Activated CD8-positive, alpha-beta memory T cell treated with anti-CD3 and anti-CD28 coated beads, Interleukin-2, amount 50 U/mL, for 24 hours (primary cell): ENCODE data around the gene GRIA1.

ENCODE experiments used
- DNase-seq: peaks from one replicate; pipeline ENCODE4 v3.0.0-alpha.2; 2020; ENCODE audit errors: extremely low read depth

The GRIA1 gene

DNA sequence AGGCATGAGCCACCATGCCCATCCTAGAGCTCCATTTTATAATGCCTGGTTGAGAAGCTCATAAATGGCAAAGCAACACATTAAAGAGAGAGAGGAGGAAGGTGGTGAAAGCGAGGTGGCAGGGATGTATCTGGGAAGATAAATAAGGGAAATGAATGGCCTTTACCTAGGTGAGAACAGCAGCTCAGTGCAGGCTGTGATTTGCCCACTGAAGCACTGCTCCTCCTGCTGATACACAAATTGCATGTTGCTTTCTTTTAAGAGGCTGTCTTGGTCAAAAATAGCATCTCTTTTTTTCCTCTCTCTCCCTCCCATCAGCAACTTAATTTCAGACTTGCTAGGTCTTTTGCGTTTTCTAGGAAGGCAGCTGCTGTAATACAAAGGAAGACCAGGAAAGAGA, 289.4 kb downstream of the GRIA1 start:
- no peak for DNase-seq

DNA sequence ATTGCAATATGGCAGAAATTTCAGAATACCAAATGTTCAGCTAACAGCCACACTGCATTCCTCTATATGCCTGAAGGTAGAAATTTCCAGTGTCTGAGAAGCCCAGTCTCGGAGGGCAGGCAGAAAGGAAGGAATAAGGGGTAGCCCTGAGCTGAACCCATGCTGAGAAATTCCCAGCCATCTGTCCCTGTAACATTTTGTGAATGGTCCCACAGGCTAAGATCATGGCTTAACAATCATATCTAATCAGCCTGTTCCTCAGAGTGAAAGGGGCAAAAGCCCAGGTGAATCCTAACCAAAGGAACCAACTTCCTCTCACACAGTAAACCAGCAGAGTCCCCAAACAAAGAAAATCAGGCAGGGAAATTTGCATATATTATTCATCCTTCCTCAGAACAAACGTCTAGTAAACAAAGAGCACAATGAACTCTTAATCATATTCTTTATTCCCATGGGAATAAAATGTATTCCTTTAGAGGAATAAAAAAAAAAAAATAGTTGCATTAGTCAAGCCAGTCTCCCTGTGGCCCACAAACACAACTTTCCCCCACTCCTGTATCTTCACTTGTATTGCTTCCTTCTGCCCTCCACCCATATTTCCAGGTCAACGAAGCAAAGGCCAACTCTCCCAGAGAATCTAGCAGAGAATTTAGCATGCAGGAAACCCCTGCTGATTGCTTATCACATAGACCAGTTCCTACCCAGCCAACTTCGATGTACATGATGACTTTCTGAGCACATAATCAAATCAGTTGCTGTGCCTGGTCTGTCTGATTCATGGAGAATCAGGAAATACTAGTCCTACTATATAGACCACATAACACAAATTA, 290.6 kb downstream of the GRIA1 start:
- no peak for DNase-seq

DNA sequence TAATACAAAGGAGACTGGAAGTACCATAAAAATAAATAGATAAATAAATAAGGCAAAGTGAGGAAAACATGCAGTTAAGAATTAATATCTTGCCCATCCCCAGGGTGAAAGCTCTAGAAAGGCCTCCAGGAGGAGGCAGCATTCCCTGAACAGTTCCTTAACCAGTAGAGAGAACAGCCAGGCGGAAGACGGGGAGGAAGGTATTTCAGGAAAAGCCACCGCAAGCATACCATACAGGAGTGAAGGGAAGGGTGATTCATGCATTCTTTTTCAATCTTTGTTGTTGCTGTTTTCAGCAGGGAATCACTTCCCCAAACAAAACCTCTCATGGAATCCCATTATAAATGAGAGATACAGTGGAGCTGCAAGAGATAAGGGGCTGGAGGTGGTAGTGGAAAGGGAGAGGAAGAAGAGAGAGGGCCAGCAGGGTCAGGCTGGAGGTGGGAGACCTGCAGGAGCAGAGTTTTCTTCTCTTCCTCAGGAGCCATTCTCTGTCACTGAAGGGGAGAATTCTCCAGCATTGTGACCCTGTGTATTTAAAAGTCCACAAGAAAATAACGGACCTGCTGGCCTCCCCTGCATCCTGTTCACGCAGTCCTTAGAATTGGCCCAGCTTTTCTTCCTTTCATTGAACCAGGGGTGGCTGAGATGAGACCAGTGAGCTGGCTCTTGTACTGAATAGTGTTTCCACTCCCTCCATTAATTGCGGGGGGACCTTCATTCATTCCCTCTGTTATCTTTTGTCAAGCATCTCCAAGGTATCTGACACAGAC, 292.3 kb downstream of the GRIA1 start:
- DNase-seq: no peak

DNA sequence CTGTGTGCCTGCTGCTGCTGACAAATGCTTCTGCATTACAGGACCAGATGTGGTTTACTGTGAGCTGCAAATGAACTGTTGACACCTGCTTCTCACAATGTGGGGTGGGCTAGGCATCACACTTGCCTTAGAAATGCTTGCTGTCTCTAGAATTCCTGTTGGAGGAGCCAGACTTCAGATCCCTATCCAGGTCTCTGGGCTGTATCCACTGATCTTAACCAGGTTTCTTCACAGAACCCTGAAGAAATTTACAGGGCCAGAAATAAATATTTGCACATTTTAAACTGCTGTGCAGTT, 292.8 kb downstream of the GRIA1 start:
- DNase-seq: no peak

DNA sequence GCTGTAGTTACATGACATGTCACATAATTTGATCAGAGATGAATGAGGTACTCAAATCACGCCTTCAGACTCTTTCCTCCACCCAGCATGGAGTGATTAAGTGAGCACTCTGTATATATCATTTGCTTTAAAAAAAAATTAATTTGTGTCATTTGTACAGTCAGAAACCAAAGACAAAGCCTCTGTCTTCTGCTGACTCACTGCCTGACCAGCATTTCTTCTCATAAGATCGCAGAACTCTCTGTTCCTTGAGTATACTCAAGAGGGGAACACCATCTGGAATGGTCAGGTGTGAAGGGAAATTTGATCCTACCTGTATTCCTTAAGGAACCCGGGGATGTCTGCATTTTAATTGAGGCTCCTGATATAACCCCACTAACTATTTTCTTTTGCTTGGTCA, 293.8 kb downstream of the GRIA1 start:
- no peak for DNase-seq

DNA sequence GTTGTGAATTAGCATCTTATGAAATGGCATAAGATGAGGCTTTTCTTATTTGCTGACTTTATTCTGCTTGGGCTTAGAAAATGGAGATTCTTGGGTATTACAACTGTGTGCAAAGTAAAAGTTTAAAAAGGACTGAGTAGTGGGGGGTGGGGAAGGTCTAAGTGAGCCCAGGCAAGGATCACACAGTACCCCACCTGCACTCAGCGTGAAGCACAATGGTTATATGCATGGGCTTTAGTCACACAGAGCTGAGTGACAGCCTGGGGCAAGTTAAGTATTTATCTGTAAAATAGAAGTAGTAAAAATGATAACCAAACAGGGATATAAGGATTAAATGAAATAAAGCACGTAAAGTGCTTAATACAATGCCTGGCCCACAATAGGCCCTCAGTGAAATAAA, 300.9 kb downstream of the GRIA1 start:
- no peak for DNase-seq

DNA sequence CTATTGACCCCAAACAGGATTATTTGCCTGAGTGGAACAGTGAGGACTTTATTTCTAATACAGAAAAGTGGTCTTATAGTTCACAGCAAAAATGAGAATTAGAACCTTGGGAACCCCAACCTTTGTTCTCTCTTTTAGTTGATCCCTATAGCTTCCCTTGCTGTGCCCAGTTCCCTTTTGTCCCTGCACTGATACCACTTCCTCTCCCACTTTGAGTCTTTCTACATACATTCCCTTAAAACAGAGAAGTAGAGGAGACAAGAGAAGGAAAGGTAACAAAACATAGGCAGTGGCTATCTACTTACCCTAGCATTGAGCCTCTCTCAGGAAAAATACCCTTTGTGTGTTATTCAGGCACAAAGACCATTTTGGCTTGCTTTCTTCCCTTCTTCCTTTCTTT, 301.8 kb downstream of the GRIA1 start:
- no peak for DNase-seq

DNA sequence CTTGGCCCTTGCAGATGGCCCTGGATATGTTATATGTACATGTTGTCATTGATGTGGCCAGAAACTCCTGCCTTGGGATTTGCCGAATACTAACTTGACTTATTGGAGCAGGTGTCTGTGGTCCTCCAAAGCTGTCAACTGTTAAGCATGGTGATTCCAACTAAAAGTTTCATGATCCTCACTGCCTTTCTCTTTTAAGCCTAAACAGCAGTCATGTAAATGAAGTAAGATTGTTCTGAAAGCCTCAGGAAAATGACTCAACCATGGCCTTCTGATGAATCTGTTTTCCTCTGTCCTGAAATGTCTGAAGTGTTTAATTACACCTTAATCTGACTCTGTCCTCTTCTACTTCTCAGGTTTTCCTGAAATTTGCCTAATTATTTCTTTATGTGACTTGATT, 303.2 kb downstream of the GRIA1 start:
- DNase-seq: no peak

DNA sequence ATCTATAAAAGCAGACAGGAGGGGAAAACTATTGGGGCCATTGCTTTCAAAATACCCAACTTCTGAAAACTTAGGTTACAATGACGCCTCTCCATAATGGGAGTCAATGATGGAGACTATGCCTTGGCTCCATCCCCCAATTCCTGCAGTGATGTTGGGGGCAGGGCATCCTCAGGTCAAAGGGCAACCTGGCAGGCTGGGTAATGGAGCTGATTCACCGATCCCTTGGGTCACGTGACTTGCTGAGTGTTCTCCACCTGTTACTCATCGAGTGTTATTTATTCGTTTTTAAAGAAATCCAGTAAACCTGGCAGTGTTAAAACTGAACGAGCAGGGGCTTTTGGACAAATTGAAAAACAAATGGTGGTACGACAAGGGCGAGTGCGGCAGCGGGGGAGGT, 303.9 kb downstream of the GRIA1 start:
- no peak for DNase-seq

DNA sequence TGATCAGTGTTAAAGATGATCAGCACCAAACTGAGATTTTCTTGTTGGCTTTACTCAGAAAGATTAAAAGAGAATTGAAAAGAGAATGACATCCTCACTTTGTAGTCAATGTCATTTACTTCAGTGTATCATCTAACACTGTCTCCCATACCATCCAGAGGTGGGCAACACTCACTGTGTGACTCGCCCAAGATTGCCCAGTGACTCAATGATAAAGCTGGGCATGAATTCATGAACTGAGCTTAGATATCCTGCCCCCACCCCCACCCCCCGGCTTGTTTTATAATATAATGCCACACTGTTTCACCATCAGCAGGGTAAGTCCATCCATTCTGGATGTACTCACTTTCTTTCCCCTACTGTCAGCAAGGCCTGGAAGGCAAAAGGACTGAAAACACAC, 306.1 kb downstream of the GRIA1 start:
- no peak for DNase-seq

DNA sequence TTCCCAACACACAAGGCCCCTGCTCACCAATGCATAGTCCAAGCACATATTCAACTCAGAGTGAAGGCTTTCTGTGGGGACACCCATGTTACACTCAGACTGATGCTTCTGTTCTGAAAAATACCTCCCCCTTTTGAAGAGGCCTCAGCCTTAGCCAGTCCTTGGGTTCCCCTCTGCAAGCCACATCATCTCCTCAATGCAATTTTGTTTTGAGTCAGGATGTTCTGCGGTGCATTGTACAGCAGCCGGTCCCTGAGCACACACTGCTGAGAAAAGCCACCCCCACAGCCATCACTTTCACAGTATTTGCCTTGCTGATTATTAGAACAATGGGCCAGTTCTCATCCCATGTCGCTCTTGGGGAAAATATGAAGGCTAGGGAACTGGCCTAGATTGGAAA, 307.0 kb downstream of the GRIA1 start:
- no peak for DNase-seq

DNA sequence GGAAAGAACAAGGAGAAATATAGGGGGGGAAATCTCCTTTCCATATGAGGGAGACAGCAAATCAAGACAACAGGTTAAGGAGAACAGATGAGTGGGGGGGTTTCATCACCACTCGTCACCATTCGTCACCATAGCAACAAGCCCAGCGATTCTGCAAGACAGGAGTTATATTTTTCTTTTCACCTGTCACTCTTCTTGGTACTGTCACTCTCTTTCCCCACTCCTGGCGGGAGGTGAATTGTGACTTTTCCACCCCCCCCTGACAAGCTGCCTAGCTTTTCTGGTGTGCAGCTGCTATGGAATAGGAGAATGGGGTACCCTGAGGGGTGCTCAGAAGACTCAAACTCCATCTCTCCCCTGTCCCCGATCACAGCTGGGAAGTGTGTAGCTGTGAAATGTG, 308.4 kb downstream of the GRIA1 start:
- DNase-seq: no peak

DNA sequence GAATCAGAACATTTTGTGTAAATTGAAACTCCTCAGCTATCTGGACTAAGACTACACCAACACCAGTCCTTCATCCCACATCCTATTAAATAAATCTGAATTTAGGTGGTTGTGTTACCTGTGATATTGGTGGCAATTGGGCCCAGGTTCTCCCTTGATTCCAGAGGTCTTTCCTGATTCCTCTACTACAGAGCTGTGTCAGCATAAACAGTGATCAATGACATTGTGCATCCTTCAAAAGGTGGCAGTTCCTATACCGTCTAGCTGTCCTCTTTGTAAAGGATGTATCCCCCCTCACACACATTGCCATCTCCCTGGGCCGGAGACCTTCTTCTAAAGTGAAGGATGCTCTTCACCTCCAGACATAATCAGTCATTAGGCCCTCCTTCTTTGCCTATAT, 309.0 kb downstream of the GRIA1 start:
- no peak for DNase-seq

DNA sequence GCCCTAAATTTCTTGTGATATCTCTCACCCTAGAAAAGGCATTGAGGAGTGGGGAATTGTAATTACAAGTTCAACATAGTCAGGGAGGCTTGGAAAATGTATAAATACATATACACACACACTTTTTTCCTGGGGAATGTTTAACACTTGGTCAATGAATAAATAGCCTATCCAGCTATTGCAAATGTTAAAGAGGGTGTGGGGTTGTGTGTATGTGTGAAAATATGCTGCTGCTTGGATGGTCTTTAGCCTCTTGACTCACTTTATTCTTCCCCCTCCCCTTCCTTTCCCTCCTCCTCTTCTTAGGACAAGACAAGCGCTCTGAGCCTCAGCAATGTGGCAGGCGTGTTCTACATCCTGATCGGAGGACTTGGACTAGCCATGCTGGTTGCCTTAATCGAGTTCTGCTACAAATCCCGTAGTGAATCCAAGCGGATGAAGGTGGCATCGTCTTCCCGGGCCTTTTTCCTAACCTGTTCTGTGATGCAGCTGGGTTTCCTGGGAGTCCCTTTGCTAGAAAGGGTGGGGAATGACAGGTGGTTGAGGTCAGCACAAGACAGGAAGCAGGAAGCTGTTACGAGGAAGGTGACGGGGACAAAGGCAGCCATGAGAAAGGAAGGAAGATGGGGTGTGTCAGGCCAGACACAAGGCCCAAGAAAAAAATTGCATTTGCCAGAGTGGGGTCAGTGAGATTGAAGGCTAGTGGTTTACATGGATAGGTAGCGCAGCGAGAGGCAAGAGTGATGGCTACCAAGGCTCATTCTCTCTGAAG, 311.8 kb downstream of the GRIA1 start:
- DNase-seq: no peak

DNA sequence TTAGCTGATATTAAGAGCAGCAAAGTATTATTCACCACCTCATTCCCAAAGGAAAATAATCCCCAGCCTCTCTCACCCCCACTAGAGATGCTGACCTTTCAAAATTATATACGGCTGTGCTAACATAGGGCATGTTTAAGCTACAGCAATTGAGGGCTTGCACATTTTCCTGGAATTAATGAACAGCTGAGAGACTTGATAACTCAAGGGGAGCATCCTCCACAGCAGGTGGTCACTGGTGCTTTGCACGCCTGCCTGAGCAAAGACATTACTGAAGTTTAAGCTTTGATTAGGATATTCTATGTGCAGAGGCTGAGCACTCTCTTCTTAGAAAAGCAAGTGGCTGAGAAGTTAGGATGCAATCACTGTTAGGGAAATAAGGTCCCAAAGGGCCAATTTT, 317.3 kb downstream of the GRIA1 start:
- no peak for DNase-seq

DNA sequence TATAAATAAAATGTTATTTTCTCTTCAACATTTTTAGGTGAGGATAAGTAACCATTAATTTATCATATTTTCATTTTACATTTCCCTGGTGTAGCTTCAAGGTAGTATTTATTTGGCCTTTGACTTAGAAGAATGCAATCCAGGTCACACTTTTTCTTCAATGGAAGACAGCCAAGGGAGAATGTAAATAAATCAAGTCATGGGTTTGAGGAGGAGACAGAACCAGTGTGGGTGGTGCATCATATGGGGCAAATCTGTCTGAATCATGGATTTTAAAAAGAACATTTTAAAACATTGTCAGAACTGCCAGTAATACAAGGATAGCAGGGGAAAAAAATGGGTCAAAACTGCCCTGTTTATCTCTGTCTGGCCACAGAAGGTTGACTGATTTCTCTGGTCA, 318.7 kb downstream of the GRIA1 start:
- no peak for DNase-seq

DNA sequence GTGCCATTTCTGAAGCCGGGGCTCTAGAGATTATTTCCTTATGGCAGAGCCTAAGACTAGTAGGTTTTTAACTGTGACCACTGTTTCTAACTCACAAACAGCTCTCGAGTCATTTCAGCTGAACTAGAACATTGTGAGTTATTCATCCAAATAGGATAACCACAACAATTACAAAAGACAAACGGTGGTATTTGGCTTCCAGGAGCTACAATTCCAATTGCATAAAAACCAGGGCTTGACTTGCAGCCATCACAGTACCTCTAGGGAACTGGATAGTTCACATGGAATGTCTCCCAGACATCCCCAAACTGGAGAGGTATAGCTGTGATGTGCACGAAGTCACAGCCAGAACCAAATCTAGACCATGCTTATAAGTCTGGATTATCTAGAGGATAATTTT, 323.4 kb downstream of the GRIA1 start:
- no peak for DNase-seq

DNA sequence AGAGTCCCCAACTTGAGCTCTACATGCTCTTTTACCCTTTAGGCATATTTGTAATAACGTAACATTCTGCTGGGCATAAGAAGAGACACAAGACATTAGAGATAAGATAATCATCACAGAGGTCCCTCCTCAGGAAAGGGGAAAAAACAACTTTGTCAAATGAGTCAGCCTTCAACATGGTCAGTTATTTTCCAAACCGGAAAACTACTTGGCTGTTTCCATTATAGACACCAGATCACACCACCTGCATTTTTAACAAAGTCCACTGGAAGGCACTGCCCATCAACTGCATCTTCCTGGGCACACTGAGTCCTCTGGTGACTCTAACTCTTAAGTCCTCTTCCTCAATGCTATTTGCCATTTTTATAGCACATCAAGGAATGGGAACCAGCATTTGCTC, 326.4 kb downstream of the GRIA1 start:
- DNase-seq: no peak

DNA sequence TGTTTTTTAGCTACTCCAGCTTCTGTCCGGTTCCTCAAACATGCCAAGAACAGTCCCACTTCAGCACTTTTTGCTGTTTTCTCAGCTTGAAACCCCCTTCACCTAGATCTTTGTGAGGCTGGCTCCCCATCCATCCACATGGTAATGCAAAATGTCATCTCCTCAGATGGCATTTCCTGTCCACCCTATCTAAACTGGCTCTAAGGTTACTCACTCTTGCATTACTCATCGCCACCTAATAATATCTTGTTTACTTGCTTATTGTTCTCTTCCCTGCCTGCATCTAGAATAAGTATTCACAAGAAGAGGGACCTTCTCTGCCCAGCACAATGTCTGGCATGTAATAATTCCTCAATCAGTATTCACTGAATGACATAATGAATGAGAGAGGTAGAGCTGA, 328.2 kb downstream of the GRIA1 start:
- DNase-seq: no peak

DNA sequence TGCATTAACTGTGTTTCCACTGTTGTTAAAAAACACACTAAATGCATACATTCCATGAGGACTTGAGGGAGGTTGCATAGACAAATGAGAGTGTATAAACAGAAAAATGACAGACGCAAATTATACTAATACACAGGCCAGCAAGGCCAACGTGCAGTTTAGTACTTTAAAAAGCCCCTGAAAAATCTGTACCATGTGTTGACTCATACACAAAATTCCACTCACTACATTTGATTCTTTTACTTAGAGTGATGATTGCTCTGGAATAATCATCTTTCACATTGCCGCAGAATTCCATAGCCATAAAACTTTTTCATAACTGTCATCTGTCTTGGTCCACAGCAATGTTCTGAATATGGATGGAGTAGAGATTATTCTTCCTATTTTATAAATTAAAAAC, 332.6 kb downstream of the GRIA1 start:
- DNase-seq: no peak

DNA sequence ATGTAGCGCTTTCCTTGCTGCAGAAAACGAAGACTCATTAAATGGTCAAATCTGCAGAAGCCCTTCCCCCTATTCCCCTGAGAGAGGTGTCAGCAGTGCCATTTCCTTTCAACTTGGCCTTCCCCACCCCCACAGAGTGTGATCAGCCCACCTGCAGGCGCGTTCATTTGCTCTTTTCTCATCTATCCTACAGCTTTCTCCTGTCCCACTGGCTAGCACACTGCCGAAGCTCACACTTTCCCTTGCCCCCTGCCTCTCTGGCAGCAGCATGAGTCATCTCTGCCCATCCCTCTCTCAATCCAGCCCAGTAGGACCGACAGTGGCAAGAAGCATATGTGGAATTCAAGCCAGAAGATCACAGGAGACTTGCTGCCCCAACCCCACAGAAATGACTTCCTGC, 334.4 kb downstream of the GRIA1 start:
- DNase-seq: no peak

DNA sequence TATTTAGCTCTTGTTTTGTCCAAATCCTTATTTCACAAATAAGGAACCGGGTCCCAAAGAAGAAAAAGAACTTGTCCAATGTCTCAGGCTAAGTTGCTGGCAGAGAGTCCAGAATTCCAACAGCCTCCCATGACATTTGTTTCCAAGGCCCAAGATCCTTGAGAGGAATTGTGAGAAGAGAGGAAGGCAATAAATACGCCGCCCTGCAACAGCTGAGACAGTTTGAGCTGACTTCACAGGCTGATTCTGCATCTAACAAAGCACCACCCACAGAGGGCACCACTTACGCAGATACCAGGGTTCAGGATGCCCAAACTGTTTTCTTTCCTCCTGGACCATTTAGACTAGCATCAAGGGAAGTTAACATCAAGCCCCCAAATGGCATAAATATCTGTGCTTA, 336.9 kb downstream of the GRIA1 start:
- no peak for DNase-seq

DNA sequence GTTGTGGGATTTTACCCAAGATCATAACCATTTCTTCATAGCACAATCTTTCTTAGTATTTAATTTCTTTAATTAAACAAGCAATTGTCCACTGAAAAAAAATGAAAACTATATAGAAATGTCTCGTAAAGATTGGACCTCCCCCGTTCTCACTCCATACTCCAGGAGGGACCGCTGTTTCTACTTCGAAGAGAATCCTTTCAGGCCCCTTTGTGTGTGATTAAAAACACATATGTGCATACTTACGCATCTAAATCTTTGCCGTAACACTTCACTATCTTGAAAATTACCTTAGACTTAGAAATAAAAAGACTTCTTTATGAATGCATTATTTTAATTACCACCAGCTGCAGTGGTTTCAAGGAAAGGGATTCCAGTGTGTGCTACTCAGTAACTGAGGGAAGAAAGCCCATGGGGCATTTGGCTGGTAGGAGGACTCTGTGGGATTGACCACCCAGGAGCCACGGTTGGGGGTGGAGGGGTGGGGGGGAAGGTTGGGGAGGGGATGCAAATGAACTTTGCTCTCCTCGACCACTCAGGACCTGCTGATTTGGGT, 339.1 kb downstream of the GRIA1 start:
- DNase-seq: no peak
